Osteocyte (in vitro differentiated cells): ENCODE measurements around the gene JUND. TPM values are rescaled to one million over a fixed set of nuclear protein-coding genes. Genes with fewer than 3 reads are reported as not detected.

Experiments
- DNase-seq: peaks from one replicate; pipeline ENCODE4 v3.0.0; 2021; ENCODE audit warnings: mixed read lengths; ENCODE audit not compliant: unreplicated experiment; ENCODE audit errors: extremely low spot score
- H3K27ac Mint-ChIP-seq: one replicate; pipeline ENCODE4 v1.8.0; 2021; ENCODE audit warnings: mild to moderate bottlenecking, mixed read lengths; ENCODE audit not compliant: unreplicated experiment
- H3K27me3 Mint-ChIP-seq: one replicate; pipeline ENCODE4 v1.8.0; 2021; ENCODE audit warnings: mixed read lengths; ENCODE audit not compliant: unreplicated experiment
- H3K36me3 Mint-ChIP-seq: one replicate; pipeline ENCODE4 v1.8.0; 2021; ENCODE audit warnings: mixed read lengths; ENCODE audit not compliant: unreplicated experiment
- H3K4me1 Mint-ChIP-seq: one replicate; pipeline ENCODE4 v1.8.0; 2021; ENCODE audit warnings: mixed read lengths; ENCODE audit not compliant: unreplicated experiment
- H3K4me3 Mint-ChIP-seq: one replicate; pipeline ENCODE4 v1.8.0; 2021; ENCODE audit warnings: mild to moderate bottlenecking, moderate library complexity, mixed read lengths; ENCODE audit not compliant: unreplicated experiment
- H3K9me3 Mint-ChIP-seq: one replicate; pipeline ENCODE4 v1.8.0; 2021; ENCODE audit warnings: mixed read lengths; ENCODE audit not compliant: unreplicated experiment
- total RNA-seq: library from RNA; stranded (reverse); gene quantifications from 2 replicates; pipeline ENCODE4 v1.2.1, GENCODE V29; 2021
- TF ChIP-seq, protein P1 (sequence below): fragments of 200-600 bp; sonication (generic); IDR thresholded peaks from 2 replicates; pipeline ENCODE4 v1.5.0; 2021; ENCODE audit warnings: antibody characterized with exemption, mild to moderate bottlenecking, moderate library complexity

JUND gene
- total RNA-seq, 1 donor from 2014 or later, result 241 TPM

- TF ChIP-seq, protein P1, sequence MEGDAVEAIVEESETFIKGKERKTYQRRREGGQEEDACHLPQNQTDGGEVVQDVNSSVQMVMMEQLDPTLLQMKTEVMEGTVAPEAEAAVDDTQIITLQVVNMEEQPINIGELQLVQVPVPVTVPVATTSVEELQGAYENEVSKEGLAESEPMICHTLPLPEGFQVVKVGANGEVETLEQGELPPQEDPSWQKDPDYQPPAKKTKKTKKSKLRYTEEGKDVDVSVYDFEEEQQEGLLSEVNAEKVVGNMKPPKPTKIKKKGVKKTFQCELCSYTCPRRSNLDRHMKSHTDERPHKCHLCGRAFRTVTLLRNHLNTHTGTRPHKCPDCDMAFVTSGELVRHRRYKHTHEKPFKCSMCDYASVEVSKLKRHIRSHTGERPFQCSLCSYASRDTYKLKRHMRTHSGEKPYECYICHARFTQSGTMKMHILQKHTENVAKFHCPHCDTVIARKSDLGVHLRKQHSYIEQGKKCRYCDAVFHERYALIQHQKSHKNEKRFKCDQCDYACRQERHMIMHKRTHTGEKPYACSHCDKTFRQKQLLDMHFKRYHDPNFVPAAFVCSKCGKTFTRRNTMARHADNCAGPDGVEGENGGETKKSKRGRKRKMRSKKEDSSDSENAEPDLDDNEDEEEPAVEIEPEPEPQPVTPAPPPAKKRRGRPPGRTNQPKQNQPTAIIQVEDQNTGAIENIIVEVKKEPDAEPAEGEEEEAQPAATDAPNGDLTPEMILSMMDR, result no peak
- Mint-ChIP-seq H3K4me1 (peaks cover 18% of the 10 kb centered on the region), H3K4me3 (no peak overlapping the region), H3K27me3 (no peaks in the 10 kb centered on the region), H3K36me3 (peaks cover 5% of the 10 kb centered on the region), H3K9me3 (no peaks in the 10 kb centered on the region), H3K27ac (no peak overlapping the region)
- DNase-seq, result no peak
These were observed 36.8 kb upstream of the JUND start for GRCh38 chr19:18317961-18318800.

DNA sequence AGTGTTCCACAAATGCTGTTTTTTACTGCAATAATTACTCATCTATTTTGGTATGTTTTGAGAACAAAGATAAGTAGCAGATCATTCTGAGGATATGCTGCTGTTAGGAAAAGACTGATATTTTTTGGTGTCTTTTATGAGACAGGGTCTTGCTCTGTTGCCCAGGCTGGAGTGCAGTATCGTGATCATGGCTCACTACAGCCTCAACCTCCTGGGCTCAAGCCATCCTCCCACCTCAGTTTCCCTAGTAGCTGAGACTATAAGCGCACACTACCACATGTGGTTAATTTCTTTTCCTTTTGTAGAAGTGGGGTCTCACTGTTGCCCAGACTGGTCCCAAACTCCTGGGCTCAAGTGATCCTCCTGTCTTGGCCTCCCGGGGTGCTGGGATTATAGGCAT, 32.0 kb upstream of the JUND start:
- Mint-ChIP-seq H3K36me3 (peaks cover 5% of the 10 kb centered on the region), H3K4me3 (no peak overlapping the region), H3K27me3 (no peaks in the 10 kb centered on the region), H3K9me3 (no peaks in the 10 kb centered on the region), H3K27ac (no peak overlapping the region), H3K4me1 (peaks cover 2% of the 10 kb centered on the region)
- TF ChIP-seq, protein P1, result no peak
- DNase-seq, result no peak

- TF ChIP-seq, protein P1, result no peak
- Mint-ChIP-seq H3K27me3 (no peaks in the 10 kb centered on the region), H3K4me1 (peaks cover 8% of the 10 kb centered on the region), H3K36me3 (peaks cover 7% of the 10 kb centered on the region), H3K4me3 (no peak overlapping the region), H3K27ac (no peak overlapping the region), H3K9me3 (no peaks in the 10 kb centered on the region)
- no peak for DNase-seq
These were observed 30.7 kb upstream of the JUND start for GRCh38 chr19:18312092-18312534.

- TF ChIP-seq, protein P1, result no peak
- H3K4me1 Mint-ChIP-seq, result peaks cover 13% of the 10 kb centered on the region
- DNase-seq, result no peak
- no peak overlapping the region for H3K4me3 Mint-ChIP-seq
- peaks cover 9% of the 10 kb centered on the region for H3K36me3 Mint-ChIP-seq
- no peaks in the 10 kb centered on the region for H3K27me3 Mint-ChIP-seq
- no peaks in the 10 kb centered on the region for H3K9me3 Mint-ChIP-seq
- H3K27ac Mint-ChIP-seq, result no peak overlapping the region
These were observed 30.2 kb upstream of the JUND start for GRCh38 chr19:18311502-18312091.

DNA sequence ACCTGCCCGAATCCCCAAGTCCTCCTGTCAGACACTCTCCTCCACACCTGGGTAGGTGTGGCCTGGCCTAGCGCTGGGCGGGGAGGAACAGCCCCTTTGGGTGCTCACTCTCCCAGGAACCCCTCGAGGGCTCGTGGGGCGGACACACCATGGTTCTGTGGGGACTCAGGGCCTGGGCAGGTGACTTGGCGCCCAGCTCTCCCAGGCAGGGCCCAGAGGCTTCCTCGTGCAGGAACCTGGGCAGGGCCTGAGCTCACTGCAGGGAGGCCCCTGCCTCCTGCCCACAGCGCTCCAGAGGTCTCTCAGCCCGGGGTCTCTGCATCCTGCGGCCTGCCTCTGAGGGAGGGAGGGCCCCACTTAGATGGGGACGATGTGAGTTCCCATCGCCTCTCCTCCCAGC, 29.5 kb upstream of the JUND start:
- no peaks in the 10 kb centered on the region for H3K9me3 Mint-ChIP-seq
- peaks cover 19% of the 10 kb centered on the region for H3K4me1 Mint-ChIP-seq
- TF ChIP-seq, protein P1, result no peak
- no peak overlapping the region for H3K4me3 Mint-ChIP-seq
- H3K27ac Mint-ChIP-seq, result no peak overlapping the region
- no peaks in the 10 kb centered on the region for H3K27me3 Mint-ChIP-seq
- no peak for DNase-seq
- H3K36me3 Mint-ChIP-seq, result peaks cover 9% of the 10 kb centered on the region
